ENCODE results near the gene UCN3.
"Not testable (repeated sequence)": the region's sequence is repeated elsewhere in the genome, so short reads cannot be mapped to it uniquely, and the experiment has no call there.

The UCN3 gene

DNA sequence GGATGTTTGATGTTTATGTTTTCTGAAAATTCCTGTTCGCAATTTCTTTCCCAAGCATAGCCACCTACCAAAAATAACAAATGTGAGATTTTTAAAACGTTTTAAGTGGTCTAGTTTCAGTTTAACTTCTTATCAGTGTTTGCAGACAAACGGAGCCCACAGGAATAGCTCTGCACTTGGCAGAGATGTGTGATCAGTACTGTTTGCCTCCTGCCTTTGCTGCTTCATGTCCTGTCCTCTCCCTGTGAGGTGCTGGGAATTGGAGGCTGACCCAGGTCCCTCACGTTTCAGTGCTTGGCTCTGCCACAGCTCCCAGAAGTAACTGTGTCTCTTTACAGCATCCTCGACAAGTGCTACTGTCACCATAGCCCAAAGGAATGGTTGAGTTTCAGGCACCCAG lies 1.2 kb downstream of the UCN3 start:
- in situ Hi-C loops (cut with HindIII; ENCODE audit: low sequenced_read_pairs) = no loop called here

DNA sequence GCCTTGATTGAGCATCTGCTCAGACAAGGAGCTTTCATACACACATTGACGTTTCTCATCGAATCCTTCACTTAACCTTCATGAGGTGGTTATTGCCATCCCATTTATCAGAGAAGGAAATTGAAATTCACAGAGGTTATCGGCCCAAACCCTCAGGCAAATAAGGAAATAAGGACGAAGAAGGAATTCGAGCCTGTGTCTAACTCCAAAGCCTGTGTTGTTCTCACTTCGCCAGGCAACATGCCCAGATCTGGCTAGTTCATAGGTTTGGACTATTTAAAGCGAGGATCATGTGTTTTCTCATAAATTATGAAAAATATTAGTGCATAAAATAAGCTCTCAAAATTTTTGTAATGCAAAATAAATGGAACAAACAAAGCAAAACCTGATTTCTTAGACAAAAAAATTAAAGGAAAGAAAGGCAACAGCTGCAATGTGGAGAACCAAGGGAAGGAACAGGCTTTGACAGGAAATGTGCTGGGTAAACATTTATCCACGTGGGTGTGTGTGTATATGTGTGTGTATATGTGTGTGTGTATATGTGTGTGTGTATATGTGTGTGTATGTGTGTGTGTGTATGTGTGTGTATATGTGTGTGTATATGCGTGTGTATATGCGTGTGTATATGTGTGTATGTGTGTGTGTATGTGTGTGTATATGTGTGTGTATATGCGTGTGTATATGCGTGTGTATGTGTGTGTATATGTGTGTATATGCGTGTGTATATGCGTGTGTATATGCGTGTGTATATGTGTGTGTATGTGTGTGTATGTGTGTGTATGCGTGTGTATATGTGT lies 4.8 kb downstream of the UCN3 start:
- in situ Hi-C loops (cut with HindIII; ENCODE audit: low sequenced_read_pairs) = no loop called here

DNA sequence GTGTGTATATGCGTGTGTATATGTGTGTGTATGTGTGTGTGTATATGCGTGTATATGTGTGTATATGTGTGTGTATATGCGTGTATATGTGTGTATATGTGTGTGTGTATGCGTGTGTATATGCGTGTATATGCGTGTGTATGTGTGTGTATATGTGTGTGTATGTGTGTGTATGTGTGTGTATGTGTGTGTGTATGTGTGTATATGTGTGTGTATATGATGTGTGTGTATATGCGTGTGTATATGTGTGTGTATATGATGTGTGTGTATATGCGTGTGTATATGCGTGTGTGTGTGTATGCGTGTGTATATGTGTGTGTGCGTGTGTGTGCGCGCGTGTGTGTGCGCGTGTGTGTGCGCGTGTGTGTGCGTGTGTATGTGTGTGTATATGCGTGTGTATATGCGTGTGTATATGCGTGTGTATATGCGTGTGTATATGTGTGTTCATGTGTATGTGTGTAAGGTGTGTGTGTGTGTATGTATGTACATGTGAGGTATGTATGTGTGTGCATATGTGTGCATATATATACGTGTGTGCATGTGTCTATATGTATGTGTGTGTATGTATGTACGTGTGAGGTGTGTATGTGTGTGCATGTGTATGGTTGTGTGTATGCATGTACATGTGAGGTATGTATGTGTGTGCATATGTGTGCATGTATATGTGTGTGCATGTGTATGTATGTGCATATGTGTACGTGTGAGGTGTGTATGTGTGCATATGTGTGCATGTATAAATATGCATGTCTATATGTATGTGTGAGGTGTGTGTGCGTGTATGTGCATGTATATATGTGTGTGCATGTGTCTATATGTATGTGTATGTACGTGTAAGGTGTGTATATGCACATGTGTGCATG lies 6.0 kb downstream of the UCN3 start:
- in situ Hi-C loops (cut with HindIII; ENCODE audit: low sequenced_read_pairs) = no loop called here

DNA sequence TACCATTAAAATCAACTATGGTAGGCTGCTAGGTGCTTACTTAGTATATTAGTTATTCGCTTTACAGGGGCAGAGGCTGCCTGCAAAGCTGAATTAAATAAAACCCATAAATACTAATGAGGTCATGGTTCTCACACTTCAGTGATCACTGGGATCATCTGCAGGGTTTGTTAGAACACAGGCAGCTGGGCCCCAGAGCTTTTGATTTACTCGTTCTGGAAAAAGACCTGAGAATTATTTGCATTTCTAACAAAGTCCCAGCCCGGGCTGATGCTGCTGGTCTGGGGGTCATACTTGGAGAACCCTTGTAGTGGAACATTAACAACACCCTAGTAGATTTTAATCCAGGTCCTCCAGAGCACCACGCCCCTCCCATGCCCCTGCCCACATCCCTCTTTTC lies 8.5 kb downstream of the UCN3 start:
- in situ Hi-C loops (cut with HindIII; ENCODE audit: low sequenced_read_pairs) = no loop called here

DNA sequence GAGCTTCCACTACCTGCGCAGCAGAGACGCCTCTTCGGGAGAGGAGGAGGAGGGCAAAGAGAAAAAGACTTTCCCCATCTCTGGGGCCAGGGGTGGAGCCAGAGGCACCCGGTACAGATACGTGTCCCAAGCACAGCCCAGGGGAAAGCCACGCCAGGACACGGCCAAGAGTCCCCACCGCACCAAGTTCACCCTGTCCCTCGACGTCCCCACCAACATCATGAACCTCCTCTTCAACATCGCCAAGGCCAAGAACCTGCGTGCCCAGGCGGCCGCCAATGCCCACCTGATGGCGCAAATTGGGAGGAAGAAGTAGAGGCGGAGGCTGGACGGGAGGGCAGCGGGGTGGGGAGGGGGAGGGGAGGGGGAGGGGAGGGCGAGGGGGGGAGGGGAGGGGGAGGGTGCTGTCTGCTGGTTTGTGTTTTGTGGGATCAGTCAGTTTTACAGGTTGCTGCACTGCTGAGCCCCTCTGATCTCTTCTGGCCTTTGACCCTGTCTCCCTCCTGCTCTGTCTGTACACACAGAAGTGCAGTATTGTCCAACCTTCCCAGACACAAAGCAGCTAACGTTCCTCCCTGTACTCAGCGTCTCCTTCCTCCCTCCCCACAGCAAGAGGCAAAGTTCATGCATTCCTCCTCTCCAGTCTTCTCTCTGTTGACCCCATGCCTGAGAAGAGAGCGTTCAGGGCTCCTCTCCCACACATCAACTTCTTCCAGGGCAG lies 9.3 kb downstream of the UCN3 start:
- in situ Hi-C loops (cut with HindIII; ENCODE audit: low sequenced_read_pairs) = no loop called here

DNA sequence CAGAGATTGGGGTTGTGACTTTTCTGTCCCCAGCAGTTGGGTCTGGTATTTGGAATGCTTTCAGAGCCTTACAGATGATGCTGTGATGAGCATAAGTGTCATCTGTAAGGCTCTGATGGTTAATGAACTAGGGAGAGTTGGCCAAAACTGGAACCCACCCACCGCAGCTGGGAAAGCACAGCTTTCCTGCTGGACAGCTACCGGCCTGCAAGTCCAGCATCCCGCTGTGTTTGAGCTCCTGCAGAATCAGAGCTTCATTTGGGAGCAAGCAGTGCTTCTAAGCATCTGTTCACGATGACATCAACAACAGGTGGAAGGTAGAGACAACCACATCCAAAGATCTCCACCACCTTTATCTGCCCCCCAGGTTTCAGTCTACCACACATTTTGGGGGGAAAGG lies 11.7 kb downstream of the UCN3 start:
- in situ Hi-C loops (cut with HindIII; ENCODE audit: low sequenced_read_pairs) = no loop called here

DNA sequence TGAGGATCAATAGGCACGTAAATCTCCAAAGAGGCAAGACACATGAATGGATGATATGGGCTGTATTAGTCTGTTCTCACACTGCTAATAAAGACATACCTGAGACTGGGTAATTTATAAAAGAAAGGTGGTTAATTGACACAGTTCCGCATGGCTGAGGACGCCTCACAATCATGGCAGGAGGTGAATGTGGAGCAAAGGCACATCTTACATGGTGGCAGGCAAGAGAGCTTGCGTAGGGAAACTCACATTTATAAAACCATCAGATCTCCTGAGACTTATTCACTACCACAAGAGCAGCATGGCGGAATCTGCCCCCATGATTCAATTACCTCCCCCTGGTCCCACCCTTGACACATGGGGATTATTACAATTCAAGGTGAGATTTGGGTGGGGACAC lies 14.4 kb downstream of the UCN3 start:
- in situ Hi-C loops (cut with HindIII; ENCODE audit: low sequenced_read_pairs) = not testable (repeated sequence)

DNA sequence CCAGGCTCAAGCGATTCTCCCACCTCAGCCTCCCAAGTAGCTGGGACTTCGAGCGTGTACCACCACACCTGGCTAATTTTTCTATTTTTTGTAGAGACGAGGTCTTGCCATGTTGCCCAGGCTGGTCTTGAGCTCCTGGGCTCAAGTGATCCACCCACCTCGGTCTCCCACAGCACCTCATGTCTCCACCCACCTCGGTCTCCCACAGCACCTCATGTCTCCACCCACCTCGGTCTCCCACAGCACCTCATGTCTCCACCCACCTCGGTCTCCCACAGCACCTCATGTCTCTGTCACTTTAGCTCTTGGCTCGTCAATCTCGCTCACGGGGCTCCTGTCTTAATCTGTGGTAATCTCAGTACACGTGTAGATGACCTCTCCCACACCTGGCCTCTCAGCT lies 15.6 kb downstream of the UCN3 start:
- in situ Hi-C loops (cut with HindIII; ENCODE audit: low sequenced_read_pairs) = not testable (repeated sequence)

DNA sequence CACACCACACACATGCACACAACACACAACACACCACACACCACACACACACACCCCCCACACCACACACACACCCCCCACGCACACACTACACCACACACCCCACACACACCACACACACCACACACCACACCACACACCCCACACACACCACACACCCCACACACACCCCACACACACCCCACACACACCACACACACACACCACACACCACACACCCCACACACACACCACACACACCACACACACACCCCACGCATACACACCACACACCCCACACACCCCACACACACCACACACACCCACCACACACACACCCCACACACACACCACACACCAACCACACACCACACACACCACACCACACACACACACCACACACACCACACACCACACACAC lies 16.4 kb downstream of the UCN3 start:
- in situ Hi-C loops (cut with HindIII; ENCODE audit: low sequenced_read_pairs) = no loop called here

DNA sequence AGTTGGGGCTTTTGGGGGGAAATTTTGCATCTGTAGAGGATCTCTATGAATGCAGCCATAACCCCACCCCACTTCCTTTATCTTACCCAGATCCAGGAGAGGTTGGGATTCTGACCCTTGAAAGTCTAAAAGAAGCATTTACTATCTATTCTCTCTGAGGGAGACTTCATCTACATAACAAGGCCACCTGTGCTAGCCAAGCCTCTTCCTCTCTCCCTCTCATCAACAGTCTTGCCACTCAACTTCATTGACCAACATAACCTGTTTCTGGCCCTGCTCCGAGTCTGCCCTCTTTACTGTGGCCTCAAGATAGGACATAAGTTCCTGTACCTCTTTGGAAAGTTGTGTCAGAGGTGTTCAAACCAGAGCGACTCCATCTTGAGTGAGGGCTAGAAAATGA lies 20.5 kb downstream of the UCN3 start:
- in situ Hi-C loops (cut with HindIII; ENCODE audit: low sequenced_read_pairs) = no loop called here

DNA sequence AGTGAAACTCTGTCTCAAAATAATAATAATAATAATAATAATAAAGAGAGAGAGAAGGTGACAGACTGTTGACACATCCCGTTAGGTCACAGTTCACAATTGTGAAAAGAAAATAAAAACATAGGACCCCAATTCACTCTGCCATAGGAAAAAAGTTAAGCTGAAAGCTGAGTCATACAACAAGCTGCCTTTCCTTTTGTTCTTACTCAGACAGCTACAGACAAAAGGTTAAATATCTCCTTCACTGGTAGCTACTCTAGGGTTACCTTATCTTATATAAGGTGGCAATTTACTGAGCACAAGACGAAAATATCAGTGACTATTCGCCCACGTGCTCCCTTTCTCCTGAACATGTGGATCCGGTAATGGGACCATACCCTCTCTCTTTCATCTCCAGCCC lies 22.4 kb downstream of the UCN3 start:
- in situ Hi-C loops (cut with HindIII; ENCODE audit: low sequenced_read_pairs) = no loop called here

DNA sequence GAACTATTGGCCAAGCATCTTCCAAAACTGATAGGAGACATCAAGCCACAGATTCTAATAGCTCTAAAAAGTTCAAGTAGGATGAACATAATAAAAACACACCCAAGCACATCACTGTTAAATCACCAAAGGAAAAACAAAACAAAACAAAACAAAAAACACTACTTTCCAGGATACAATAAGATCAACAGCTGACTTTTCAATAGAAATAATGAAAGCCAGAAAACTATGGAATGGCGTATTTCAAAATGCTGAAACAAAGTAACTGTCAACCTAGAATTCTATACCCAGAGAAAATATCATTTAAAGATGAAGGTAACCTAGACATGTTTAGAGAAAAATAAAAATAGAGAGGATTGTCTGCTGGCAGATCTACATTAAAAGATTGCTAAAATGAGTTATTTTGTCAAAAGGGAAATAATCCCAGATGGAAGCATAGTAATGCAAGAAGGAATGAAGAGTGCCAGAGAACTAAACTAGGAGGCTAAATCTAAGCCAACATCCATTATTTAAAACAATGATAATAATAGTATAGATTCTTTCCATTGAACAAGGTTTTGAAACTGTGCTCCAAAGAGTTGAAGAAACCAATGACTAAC lies 25.9 kb downstream of the UCN3 start:
- in situ Hi-C loops (cut with HindIII; ENCODE audit: low sequenced_read_pairs) = no loop called here

DNA sequence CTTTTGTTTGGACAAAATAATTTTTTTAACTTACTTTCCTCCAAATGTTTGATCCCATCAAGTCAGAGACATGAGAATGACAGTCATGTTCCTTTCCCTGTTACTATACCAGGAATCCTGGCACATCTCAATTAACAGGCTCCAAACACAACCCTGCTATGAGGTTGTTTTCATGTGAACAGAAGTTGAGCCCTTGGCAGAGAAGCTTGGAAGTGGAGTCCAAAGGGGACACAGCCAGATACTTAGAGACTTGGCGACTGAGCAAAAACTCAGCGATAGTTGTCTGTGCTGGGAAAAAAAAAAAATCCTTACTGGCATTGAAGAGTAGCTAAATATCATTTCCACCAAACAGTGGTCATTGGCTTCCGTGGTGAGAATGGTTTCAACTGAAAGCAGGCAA lies 27.0 kb downstream of the UCN3 start:
- in situ Hi-C loops (cut with HindIII; ENCODE audit: low sequenced_read_pairs) = no loop called here

DNA sequence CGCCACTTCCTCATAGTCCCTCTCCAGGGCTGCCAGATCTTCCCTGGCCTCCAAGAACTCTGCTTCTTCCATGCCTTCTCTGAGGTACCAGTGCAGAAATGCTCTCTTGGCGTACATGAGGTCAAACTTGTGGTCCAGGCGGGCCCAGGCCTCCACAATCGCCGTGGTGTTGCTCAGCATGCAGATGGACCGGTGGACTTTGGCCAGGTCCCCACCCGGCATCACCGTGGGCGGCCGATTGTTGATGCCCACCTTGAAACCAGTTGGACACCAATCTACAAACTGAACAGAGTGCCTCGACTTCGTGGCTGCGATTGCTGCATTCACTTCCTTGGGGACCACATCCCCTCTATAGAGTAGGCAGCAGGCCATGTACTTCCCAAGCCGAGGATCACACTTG lies 28.8 kb downstream of the UCN3 start:
- in situ Hi-C loops (cut with HindIII; ENCODE audit: low sequenced_read_pairs) = no loop called here

DNA sequence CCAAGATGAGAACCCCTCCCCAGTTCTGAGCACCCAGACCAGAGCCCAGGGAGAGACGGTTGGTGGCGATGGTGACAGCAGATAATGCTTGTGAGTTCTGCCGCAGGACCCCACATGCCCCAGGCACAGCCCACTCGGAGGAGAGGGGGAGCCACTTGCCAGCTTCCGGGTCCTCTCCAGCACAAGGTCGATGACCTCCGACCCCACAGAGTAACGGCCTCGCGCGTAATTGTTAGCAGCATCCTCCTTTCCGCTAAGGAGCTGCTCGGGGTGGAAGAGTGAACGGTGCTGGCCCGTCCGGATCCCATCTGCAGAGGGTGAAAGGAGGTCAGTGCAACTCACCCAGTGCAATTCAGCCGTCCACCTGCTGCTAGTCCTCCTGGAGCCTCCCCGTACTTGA lies 30.4 kb downstream of the UCN3 start:
- in situ Hi-C loops (cut with HindIII; ENCODE audit: low sequenced_read_pairs) = no loop called here

DNA sequence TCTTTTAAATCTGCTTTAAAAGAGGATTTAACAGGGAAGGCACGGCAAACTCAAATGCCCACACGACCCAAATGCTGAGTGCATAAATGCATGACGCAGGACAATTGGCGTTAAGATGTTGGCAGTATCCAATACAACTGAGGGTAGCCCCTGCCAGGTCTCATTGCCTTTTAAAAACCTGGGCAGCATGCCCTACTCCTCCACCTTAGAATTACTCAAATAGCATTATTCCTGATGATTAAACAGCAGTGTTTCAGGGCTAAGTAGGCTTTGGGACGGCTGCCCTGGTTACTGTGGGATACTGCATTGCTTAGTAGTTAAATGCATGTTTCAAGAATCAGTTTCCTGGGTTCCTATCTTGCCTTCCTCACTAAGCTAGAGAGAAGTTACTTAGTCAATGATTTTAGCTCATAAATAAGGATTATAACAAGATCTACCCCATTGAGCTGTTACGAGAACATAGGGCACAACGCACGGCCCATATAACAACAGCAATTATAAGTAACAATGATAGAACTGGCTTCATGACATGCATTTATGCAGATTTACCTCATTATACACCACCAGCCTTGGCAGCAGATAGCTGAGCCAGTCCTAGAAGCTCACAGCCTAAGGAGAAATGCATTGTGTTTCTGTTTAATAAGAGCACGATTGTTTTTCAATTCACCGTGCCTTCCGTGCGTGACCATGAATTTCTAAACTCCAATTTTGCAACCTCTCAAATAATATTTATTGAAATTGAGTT lies 32.0 kb downstream of the UCN3 start:
- in situ Hi-C loops (cut with HindIII; ENCODE audit: low sequenced_read_pairs) = no loop called here

DNA sequence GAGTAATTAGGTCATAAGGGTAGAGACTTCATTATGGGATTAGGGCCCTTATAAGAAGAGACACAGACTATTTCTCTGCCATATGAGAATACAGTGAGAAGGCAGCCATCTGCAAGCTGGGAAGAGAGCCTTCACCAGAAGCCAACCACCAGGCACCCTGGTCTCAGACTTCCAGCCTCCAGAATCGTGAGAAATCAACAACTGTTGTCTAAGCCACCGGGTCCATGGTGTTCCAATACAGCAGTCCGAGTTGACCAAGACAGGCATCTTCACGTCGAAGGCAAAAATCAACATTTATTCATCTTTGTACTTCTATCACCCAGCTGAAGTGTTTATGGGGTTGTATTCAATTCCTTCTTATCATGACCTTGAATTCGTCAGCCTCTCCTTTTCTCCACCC lies 34.6 kb downstream of the UCN3 start:
- in situ Hi-C loops (cut with HindIII; ENCODE audit: low sequenced_read_pairs) = no loop called here

DNA sequence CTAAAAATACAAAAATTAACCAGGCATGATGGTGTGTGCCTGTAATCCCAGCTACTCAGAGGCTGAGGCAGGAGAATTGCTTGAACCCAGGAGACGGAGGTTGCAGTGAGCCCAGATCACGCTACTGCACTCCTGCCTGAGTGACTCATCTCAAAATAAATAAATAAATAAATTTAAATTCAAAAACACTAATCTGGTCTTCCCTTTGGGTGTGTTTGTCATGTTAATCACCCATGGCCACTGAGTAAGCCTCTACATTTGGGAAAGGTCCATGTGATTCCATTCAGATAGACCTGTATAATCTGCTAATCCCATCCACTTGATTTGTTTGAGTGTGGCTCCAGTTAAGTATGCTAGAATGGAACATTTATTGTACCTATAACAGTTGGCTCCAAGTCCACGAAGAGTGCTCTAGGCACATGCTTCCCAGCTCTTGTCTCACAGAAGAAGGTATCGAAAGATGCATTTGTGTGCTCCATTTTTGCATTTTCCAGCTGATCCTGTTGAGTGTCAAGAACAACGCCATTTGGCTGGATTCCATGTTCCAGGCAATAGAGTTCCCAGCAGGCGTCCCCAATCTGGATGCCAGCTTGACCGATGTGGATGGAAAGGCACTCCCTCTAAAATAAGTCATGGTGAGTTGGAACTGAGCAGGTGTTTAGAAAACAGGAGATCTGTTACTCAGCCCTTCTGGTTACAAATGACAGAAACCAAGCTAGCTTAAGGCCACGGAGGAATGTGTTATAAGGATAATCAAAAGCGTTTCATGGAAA lies 35.9 kb downstream of the UCN3 start:
- in situ Hi-C loops (cut with HindIII; ENCODE audit: low sequenced_read_pairs) = no loop called here

DNA sequence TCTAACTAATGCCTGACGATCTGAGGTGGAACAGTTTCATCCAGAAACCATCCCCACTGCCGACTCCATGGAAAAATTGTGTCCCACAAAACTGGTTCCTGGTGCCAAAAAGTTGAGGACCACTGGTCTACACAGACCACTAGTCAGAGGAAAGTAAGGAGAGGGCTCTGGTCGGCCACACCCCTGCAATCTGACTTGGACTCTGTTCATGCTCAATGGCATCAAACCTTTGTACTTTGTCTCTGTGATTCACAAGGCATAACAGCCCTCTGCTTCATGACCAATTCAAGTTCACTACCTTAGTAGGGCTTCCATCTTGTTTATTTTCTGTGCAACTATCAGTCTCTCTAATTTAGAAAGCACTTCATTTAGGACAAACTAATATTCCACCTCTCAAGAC lies 38.0 kb downstream of the UCN3 start:
- in situ Hi-C loops (cut with HindIII; ENCODE audit: low sequenced_read_pairs) = no loop called here

Data from DLD1 (cell line).